ENCODE data around the gene CLIP2.
A peak's percentile ranks its signal among the peaks of the same experiment; 100 is the strongest.
"Not testable (repeated sequence)": the region's sequence is repeated elsewhere in the genome, so short reads cannot be mapped to it uniquely, and the experiment has no call there.

CLIP2 gene

DNA sequence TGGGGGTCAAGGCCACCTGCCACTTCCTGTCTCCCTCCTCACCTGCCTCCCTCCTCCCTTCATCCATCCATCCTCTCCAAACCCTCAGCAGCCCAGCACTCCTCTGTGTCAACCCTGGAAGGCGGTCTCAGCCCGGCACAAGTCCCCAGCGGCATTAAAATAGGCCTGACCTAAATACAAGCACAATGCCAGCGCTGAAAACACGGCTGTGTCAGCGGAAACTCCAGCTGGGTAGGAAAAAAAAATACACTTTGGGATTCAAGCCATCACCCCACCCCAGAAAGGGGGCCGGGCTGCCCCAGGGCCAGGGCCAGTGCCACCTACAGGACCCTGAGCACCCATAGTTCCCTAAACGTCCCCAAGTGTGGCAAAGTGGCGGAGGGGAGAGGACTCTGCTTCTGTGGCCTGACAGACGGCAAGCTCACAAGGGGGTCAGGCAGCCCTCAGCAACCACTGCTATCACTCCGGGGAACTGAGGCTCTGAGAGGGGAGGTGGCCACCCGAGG is 141.8 kb downstream of the CLIP2 start:
- DNase-seq (ENCODE audit: low read depth): no peak

- DNase-seq (ENCODE audit: low read depth): not testable (repeated sequence)
Observed at GRCh38 chr7:74437291-74437571, 148.0 kb downstream of the CLIP2 start.

- DNase-seq (ENCODE audit: low read depth): no peak
Observed at GRCh38 chr7:74438327-74438726, 149.1 kb downstream of the CLIP2 start.

- no peak for DNase-seq (ENCODE audit: low read depth)
Observed at GRCh38 chr7:74439541-74439940, 150.3 kb downstream of the CLIP2 start.

DNA sequence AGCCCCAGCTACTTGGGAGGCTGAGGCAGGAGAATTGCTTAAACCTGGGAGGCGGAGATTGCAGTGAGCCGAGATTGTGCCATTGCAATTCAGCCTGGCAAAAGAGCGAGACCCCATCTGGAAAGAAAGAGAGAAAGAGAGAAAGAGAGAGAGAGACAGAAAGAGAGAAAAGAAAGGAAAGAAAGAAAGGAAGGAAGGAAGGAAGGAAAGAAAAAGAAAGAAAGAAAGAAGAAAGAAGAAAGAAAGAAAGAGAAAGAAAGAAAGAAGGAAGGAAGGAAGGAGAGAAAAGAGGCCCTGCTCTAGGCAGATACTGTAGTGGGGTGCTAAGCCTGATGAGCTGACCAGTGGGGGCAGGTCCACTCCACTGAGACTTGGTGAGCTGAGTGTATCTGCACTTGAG is 150.9 kb downstream of the CLIP2 start:
- not testable (repeated sequence) for DNase-seq (ENCODE audit: low read depth)

- no peak for DNase-seq (ENCODE audit: low read depth)
Observed at GRCh38 chr7:74441801-74442200, 152.6 kb downstream of the CLIP2 start.

DNA sequence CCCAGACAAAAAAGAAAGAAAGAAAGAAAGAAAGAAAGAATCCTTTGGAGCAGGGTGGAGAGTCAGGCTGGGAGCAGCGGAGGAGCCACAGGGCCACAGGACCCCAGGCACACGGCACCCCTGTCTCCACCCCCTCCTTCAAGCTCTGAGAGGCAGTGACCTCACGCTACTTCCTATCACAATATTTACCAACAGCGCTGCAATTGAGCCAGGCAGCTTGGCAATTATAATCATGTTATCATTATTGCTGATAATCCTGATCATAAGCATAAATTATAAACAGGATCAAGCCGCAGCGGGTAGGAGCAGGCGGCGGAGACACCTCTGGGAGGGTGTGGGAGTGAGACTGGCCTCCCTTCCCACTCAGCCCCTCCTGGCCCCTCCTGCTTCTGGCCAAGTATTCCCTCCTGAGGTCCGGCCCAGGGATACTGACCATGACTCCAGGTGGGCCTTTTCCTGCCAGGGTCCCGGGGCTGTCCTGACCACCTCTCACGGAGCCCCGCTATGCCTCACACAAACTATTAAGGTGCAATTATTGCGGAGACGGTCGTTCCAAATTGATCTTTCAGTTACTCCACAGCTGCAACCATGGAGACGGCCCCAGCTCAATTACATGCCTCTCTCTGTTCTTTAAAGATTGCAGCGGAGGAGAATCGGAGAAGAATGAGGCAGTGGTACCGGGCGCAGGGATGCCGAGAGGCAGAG is 154.5 kb downstream of the CLIP2 start:
- DNase-seq (ENCODE audit: low read depth): no peak

DNA sequence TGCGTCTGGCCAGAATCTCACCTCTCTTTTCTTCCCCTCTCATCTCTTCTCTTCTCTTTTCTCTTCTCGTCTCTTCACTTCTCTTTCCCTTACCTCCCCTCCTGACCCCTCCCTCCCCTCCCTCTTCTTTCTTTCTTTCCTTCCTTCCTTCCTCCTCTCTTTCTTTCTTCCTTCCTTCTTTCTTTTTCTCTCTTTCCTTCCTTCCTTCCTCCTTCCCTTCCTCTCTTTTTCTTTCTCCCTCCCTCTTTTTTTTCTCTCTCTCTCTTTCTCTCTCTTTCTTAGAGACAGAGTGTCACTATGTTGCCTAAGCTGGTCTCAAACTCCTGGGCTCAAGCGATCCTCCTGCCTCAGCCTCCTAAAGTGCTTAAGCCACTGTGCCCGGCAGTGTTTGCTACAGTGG is 159.9 kb downstream of the CLIP2 start:
- DNase-seq (ENCODE audit: low read depth): no peak

GRCh38 chr7:74449809-74450397 is 160.7 kb downstream of the CLIP2 start:
- peak; percentile 41 for DNase-seq (ENCODE audit: low read depth)

DNA sequence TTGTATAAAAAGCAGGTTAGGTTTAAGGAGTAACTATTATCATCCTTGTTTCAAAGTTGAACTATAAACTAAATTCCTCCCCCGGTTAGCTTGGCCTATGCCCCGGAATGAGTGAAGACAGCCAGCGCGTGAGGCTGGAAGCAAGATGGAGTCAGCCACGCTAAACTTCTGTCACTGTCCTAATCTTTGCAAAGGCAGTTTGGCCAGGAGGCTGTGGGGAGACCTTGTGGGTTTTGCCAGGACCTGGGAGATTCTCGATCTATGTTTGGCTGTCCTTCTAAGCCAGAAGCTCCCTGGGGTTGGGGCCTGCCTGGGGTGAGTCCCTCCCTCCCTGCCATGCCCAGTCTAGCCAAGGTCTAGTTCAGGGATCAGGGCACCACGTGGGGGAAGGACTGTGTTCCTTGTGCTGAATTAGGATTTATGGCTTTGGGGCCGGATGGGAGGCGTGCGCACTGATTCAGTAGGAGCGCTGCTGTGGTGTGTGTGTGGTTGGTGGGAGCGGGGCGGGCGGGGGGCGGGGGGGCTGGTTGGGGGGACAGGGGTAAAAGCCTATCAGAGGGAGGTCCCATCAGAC is 163.6 kb downstream of the CLIP2 start:
- DNase-seq (ENCODE audit: low read depth): no peak

GRCh38 chr7:74453322-74454011 is 164.3 kb downstream of the CLIP2 start, which contains the start of gene GTF2IRD1:
GTF2IRD1 (plus strand) TSS chr7:74453906; CDS start chr7:74508081, 54,175 bp downstream.
- peak; percentile 33 for DNase-seq (ENCODE audit: low read depth)

DNA sequence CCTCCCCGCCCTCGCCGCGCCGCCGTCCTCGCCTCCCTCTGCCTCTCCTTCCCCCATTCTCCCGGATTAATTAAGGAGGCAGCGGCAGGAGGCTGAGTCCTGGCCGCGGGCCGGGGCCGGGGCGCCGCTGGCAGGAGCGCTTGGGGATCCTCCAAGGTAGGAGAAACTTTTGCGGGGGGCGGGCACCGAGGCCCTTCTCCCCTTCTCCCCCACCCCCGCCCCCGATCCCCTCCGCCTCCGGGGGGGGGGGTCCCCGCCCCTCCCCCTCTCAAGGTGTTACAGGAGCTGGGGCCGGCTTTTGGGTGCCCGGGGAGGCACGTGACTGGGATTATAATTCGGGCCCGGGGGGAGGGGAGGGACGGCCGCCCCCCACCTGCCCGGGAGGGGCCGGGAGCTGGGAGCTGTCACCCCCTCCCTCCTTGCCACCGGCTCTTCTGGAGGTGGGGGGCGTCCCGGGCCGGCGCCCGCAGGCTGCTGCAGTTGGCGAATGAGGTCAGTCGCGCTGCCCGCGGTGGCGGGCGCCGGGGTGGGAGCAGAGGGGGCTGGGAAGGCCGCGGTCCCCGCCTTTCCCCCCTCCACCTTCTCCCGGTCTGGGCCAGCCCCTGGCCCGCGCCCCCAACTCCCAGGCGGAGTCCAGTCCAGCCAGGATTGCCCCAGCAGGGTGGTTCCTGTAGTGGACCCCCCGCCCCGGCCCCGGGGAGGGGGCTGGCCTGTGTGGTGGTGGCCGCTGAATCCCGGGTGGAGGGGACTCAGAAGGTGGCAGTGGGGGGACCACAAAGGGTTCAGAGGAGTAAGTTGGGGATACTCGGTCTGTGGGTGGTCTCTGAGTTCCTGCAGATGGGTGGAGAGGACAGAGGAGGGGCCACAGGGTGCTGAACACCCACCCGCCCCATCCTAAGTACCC is 165.1 kb downstream of the CLIP2 start:
- DNase-seq (ENCODE audit: low read depth): no peak

GRCh38 chr7:74454925-74455288 is 165.7 kb downstream of the CLIP2 start:
- no peak for DNase-seq (ENCODE audit: low read depth)

DNA sequence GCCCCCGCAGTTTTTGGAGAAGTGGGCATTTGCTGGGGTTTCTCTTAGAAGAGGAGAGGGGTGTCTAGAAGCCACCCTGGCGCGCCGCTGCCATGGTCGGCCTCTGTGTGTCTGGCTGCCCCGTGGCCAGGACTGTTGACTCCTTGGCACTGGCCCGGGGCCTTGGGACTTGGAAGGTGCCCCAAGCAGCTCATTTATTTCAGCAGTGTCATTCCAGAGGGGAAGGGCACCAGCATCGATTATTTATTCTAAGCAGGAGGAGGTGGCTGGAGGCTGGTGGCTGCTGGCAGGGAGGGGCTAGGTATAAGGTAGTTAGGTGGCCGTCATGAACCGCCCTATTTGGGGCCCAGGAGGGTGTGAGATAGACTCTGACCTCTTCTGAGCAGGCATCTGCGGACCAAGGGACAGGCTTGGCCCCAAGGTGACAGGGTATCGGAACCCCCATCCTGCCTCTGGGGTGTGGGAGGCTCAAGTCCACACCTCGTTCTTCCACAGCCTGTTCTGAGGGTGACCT is 166.1 kb downstream of the CLIP2 start:
- no peak for DNase-seq (ENCODE audit: low read depth)

Data from activated T-helper 1 cell treated with Interleukin-2 at 50 U/mL for 16 hours (primary cell).